HK-2 (cell line): Measurements from ENCODE around the gene SCGB1A1.
A peak's percentile ranks its signal among the peaks of the same experiment; 100 is the strongest.
"Not testable (repeated sequence)": the region's sequence is repeated elsewhere in the genome, so short reads cannot be mapped to it uniquely, and the experiment has no call there.

Experiments used
- DNase-seq: peaks from one replicate; pipeline ENCODE4 v3.0.0-alpha.2; 2018; ENCODE audit not compliant: unreplicated experiment

SCGB1A1 gene, protein sequence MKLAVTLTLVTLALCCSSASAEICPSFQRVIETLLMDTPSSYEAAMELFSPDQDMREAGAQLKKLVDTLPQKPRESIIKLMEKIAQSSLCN

DNA sequence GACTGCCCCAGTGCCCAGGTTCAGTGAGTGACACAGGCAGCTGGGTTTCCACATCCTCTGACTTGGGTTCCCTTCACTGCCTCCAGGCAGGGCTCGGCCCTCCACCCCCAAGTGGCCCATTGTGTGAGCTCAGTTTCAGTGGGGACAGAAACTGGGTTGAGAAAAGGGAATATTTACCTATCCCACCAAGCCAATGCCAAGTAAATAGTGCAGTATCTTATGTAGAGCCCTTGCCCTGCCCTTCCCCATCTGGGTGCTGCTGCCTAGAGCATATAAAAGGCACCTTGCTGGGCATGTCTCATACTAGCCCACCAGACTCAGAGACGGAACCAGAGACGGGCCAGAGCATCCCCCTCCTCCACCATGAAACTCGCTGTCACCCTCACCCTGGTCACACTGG lies at the start of gene SCGB1A1:
TSS of gene SCGB1A1 (plus strand) at position 301 of the 400 bp plus-strand sequence. CDS start at position 364, 63 bp downstream.
- DNase-seq: no peak

DNA sequence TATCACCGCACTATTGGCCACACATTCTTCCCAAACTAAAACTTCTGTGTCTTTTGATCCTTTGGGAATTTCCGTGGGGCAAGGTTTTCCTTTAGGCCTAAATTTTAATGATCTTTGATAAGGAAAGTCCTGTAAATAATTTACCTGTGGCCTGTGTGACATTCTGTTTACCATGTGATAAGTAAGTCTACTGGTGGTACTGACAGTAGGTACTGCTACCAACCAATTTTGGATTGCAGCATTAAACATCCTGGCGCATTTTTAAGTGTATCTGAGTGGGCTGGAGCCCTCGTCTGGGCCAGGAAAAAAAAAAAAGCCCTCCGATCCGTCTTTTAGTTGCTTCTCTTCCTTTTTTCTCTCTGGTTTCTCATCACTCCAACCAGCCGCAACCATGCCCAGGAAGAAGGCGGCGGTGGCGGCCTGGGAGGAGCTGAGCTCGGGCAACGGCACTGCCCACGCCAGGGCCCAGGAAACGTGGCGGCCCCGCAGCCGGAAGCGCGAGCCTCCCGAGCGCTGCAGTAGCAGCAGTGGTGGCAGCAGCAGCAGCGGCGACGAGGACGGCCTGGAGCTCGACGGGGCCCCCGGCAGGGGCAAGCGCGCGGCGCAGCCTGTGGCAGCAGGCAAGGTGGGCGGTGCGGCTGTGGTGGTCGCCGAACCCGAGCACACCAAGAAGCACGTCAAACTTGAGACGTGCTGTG lies 47.9 kb upstream of the SCGB1A1 start:
- no peak for DNase-seq

DNA sequence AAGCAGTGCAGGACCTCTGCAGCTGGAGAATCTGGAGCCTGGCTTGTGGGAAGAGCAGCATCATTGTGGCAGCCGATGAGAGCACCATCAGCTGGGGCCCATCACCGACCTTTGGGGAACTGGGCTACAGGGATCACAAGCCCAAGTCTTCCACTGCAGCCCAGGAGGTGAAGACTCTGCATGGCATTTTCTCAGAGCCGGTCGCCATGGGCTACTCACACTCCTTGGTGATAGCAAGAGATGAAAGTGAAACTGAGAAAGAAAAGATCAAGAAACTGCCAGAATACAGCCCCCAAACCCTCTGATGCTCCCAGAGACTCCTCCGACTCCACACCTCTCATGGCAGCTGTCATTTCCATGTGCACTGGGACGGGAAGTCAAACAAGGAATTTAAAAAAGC lies 46.0 kb upstream of the SCGB1A1 start:
- DNase-seq: no peak

DNA sequence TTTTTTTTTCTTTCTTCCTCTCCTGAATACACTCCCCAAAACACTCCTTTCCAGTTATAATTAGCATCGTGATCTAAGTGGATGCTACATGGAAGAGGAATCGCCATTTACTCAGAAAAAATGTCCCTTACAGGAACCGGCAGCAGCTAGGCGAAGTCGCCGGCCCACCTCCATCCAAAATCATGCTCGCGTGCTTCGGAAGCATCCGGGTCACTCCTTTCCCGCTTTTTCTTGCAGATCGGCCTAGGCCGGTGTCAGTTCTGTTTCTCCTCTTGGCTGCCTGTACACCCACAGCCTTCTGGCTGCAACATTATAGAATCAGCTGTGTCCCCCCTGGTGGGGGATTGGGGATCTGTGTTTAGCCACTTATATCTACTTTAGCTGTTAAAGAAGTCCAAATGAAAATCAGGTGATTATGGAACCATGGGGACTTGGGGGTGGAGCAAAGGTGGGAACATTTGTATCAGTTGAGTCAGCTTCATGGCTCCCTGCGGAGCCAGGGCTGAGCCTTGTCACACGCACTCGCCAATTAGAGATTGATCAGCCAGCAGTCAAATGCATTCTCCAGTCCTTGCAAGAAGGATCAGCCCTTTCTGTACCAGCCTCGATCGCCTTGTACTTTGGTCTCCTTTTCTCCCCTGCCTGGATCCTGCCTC lies 45.2 kb upstream of the SCGB1A1 start:
- no peak for DNase-seq

DNA sequence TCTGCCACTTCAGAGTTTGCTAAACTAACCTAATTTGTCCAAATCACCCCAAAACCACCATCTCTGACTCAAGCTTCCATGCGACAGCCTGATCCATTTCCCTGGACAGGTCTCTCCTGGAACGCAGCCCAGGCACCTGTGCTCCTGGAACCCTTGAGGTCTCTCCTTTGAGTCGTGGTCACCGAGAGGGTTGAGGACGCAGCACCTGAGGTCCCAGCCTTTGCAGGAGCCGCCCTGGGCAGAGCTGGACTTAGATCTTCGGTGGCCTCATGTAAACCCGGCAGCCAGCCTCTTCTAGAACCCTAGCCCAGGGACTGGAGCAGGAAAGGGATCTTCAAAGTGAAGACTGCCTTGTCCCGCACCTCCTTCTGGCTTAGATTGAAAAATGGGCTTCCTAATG lies 44.0 kb upstream of the SCGB1A1 start:
- DNase-seq: no peak

DNA sequence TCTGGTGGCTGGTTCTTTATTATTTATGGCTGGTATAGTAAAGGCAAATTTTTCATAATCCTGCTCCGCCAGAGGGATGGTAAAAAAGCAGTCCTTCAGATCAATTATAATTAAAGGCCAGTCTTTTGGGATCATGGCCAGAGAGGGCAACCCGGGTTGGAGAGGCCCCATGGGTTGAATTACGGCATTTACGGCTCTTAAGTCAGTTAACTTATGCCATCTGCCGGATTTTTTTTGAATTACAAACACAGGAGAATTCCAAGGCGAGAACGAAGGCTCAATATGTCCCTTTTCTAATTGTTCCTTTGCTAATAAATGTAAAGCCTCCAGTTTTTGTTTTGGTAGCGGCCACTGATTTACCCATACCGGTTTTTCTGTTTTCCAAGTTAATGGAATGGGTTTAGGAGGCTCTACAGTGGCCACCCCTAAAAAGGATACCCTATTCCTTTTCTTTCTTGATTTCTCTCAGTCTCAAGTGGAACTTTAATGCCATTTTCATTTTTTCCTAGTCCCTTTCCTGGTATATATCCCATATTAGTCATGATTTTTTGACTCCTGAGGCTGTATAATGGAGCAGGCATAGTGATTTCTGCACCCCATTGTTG lies 40.3 kb upstream of the SCGB1A1 start:
- not testable (repeated sequence) for DNase-seq

DNA sequence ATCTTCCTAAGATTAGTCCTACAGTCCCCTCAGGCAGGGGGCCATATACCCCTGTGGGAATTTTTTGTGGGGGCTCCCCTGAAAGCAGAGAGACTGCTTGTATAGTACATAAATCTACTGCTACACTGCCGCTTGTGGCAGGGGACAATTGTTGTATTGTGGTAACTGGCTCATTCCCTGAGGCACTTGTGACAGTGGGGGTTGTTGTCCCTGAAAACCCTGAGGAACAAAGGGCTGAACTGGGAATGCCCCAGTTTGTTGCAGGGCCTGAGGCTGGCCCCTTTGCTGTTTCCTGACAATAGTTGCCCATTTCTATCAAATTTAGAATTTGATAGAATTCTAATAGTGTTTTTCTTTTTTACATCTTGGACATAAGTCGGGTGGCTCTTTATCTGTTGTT lies 39.2 kb upstream of the SCGB1A1 start:
- not testable (repeated sequence) for DNase-seq

DNA sequence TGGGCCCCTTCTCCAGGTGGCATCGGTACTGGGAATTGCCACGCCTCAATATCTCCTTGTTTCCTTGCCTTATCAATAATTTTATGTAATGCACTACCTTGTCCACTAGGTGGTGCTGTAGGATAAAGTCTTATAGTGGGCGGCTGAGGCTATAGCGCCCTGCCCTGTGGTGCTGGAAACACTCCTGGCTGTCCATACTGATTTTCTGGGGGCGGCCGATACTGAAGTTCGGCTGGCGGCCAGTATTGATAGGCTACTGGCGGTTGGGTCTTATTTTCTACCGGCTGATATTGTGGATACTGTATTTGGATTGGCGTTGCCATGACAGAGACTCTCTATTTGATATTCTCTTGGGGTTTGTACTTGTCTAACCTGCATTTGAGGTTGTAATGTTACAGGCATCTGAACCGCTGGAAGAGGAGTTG lies 38.0 kb upstream of the SCGB1A1 start:
- DNase-seq: peak; percentile 33

DNA sequence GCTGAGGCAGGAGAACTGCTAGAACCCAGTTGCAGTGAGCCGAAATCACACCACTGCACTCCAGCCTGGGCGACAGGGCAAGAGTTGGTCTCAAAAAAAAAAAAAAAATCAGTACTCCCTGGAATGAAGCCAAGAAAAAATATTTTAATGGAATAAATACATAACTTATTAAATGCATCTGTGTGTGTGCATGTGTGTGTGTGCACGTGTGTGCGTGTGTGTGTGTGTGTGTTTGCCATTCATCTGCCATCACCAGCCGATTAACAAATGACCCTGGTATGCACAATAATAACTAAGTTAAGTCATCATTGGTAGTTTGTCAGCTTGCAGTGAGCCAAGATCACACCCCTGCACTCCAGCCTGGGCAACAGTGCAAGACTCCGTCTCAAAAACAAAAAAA lies 35.0 kb upstream of the SCGB1A1 start:
- no peak for DNase-seq

DNA sequence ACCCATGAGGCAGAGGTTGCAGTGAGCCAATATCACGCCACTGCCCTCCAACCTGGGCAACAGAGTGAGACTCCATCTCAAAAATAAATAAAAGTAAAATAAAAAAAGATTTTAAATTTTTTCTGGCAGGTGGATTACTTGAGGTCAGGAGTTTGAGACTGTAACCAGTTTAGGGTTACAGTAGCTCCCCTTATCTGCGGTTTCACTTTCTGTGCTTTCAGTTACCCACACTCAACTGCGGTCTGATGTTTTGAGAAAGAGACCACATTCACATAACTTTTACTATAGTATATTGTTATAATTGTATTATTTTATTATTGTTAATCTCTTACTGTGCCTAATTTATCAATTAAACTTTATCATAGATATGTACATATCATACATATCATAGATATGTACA lies 32.8 kb upstream of the SCGB1A1 start:
- not testable (repeated sequence) for DNase-seq

DNA sequence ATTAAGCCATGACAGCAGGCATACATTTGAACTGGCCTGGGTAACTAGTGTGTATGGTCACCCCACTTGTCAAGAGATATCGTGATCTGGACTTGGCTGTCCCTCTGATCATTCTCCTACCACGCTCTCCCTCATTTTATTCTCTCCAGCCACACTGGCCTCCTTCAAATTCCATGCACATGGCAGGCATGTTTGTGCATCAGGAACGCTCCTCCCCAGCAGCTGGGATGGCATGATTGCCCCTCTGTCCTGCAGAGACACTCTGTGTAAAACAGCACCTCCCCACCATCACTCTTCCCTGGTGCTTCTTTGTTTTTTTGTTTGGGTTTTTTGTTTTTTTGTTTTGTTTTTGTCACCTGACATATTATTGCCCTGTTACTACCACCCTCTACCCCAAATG lies 31.5 kb upstream of the SCGB1A1 start:
- no peak for DNase-seq

DNA sequence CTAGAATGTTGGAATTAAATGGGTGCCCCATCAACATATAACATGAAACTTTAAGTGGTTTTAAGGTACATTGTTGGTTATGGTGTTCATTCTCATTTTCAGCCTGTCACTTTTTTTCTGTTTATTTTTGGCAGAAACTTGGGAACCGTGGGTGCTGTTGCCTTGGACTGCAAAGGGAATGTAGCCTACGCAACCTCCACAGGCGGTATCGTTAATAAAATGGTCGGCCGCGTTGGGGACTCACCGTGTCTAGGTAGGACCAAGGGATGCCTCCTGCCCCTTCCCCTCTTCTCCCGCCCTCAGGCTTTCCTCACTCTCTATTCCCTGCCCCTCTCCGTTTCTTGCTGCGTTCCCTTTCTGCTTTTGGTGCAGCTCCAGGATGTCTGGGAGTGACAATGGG lies 29.8 kb upstream of the SCGB1A1 start:
- DNase-seq: no peak

DNA sequence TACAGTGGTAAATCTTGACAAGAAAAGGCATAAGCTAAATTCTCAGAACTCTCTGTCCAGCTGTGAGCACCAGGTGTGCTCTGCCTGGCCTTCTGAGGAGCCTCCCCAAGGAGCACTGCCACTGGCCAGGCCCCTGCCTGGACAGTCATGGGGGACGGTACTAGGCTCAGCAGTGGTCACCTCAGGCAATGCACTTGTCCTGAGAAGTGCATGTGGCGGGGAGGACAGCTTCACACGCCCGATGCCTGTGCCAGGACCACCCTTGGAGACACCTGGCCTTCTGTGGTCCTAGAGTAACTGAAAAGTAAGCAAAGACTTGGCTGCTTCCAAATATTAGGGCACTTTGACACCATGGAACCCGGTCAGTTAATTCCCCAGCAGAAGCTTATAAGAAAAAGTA lies 28.6 kb upstream of the SCGB1A1 start:
- no peak for DNase-seq

DNA sequence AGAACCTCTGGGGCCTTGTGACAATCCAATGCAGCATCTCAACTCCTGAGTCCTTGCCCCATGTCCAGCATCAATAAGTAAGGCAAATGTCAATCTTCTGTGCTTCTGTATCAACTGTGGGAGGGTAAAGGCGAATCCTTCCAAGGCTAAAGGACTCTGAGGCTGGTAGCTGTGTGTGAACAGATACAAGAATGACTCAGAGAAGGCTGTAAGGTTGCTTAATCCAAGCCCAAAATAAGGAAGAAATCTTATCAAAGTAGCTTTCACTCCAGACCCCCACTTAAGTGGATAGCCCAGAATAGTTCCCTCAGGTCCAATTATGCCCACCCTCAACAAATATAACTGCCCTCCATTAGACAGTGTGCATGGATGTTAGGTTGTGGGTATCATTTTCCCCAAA lies 28.1 kb upstream of the SCGB1A1 start:
- DNase-seq: no peak

DNA sequence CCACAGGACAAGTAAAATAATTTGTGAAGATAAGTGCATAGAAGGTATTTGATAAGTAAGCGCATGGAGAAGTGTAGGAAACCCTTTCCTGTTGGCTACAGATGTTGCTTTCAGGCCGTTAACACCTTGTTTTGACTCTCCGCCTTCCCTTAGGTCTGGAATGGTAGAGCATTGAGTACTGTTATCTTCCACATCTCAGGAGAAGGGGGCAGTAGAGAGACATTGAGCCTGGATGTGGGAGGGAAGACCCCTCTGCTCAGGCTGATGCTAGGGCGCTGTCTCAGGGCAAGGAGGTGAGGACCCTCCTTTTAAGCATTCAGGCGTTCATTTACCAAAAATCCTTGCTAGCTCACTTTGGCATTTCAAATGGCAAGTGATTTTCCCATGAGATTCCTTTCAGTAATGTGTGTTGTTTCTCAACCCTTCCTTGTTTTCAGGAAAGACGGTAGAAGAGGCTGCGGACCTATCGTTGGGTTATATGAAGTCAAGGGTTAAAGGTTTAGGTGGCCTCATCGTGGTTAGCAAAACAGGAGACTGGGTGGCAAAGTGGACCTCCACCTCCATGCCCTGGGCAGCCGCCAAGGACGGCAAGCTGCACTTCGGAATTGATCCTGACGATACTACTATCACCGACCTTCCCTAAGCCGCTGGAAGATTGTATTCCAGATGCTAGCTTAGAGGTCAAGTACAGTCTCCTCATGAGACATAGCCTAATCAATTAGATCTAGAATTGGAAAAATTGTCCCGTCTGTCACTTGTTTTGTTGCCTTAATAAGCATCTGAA lies 27.0 kb upstream of the SCGB1A1 start:
- no peak for DNase-seq

DNA sequence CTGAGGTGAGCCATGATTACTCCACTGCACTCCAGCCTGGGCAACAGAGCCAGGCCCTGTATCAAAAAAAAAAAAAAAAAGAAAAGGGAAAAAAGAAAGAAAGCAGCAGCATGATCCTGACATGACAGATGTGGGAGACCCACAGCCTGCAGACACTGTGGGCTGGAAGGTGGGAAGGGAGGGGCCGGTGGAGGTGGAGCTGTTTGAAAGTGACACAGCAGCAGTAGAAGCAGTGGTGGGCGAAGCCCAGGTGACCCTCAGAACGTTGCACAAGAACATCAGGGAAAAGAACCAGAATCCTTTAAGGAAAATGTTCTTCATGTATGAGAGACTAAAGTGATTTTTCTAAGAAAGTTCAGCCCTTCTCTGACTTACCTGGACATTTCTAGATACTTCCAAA lies 26.3 kb upstream of the SCGB1A1 start:
- DNase-seq: no peak

DNA sequence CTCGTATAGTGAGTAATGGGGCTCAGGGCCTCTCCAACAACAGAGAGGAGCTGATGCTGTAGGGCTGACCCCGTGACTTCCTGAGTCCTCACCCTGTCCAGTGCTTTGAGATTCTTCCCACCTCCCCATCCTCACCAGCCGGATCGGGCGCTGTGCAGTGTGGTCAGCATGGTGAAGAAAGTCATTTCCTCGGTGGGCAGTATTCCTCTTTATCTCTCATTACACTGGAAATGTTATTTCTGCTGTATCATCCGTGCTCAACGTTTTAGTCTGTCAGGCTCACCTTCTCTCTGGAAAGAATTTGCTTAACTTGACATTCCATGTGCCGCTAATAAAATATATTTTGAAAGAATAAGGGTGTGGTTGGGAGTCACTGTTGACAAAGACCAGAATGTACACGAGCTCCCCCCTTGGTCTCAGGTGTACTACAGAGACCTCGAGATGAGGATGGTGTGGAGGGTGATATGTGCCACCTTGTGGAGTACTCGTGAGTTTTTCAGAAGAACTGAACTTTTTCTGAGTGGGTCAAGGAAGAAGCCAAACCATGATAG lies 25.7 kb upstream of the SCGB1A1 start:
- DNase-seq: no peak

DNA sequence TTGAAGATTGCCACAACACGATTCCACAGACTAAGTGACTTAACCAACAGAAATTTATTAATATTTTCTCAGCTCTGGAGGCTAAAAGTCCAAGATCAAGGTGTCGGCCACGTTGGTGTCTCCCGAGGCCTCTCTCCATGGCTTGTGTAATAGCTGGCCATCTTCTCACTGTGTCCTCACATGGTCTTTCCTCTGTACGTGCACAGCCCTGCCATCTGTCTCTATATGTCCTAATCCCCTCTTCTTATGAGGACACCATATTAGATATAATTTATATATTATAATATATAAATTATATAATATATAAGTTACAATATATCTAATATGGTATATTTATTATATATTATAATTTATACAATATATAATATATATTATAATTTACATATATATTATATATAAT lies 25.1 kb upstream of the SCGB1A1 start:
- no peak for DNase-seq

DNA sequence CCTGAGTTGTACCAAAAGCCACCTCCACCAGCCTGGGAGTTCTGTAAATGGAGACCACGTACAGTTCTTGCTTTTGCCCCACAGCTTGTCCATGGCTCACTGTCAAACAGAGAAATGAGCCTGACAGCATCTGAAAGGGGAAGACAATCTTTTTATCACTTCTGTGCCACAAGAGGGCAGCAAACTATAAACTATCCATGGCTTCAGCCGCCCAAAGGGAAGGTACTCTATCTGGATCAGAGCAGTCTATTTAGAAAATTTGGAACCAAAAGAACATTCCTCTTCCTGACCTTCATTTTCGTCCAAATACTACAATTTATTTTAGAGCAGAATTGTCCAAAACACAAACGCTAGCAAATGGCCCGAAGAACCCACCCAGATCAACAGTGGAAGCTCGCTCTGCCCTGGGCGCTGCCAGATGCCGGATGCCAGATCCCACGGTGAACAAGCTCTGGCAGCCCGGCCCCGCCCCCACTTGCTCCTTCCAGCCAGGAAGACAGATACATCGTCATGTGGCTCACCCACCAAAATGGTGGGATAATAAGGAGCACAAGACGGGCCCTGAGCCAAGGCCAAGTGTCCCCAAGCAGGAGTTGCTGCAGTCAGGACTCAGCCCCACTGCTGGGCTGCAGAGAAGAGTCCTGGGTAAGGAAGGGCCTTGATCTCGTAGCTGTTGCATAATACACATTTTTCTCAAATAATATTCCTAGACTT lies 23.9 kb upstream of the SCGB1A1 start:
- DNase-seq: peak; percentile 51

DNA sequence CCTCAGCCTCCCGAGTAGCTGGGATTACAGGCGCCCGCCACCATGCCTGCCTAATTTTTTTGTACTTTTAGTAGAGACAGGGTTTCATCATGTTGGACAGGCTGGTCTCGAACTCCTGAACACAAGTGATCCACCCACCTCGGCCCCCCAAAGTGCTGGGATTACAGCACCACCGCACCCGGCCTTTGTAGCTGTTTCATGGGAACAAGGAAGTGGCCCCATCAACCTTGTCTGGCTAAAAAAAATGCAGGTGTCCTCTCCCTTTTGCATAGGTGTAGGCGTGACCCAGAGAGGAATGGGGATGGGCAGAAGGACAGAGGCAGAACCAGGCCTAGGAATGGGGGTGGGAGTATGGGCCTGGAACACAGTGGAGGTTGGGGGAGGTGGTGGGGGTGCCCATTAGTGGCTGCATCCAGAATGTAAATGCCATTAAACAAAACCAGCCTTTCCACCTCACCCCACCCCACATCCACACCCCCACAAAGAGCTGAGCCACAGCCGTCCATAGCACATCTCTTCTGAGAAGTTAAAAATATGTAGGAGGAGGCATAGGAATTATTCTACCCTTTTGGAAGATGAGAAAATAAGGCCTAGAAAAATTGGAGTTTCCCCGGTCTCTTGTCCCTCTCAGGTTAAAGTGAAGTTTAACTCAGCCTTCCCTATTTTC lies 22.8 kb upstream of the SCGB1A1 start:
- DNase-seq: no peak
